Globus pallidus (tissue), 1 donor: ENCODE data around the gene SKI.

ENCODE experiments used
- DNase-seq: peaks from one replicate; pipeline ENCODE4 v3.0.0-alpha.2; 2015; ENCODE audit warnings: low spot score

SKI gene

GRCh38 chr1:2194319-2194897, 33.7 kb upstream of the SKI start, which contains the start of gene FAAP20:
FAAP20 (minus strand) TSS chr1:2194772; CDS start chr1:2194749, 23 bp downstream.
- DNase-seq = peak; percentile 63

GRCh38 chr1:2194898-2195673, 33.0 kb upstream of the SKI start:
- DNase-seq = peak; percentile 85

- DNase-seq = no peak
These were observed 32.3 kb upstream of the SKI start for GRCh38 chr1:2195785-2196184.

- no peak for DNase-seq
These were observed 31.0 kb upstream of the SKI start for GRCh38 chr1:2196901-2197638.

- no peak for DNase-seq
These were observed 30.4 kb upstream of the SKI start for GRCh38 chr1:2197707-2198165.

GRCh38 chr1:2198571-2198970, 29.5 kb upstream of the SKI start:
- no peak for DNase-seq

GRCh38 chr1:2199042-2199810, 28.9 kb upstream of the SKI start:
- DNase-seq = peak; percentile 63

- no peak for DNase-seq
These were observed 27.7 kb upstream of the SKI start for GRCh38 chr1:2200308-2200943.

- DNase-seq = no peak
These were observed 27.1 kb upstream of the SKI start for GRCh38 chr1:2201062-2201461.

GRCh38 chr1:2202008-2202575, 26.0 kb upstream of the SKI start:
- no peak for DNase-seq

- DNase-seq = no peak
These were observed 25.1 kb upstream of the SKI start for GRCh38 chr1:2202843-2203601.

- DNase-seq = no peak
These were observed 24.3 kb upstream of the SKI start for GRCh38 chr1:2203671-2204414.

GRCh38 chr1:2204415-2205190, 23.5 kb upstream of the SKI start:
- no peak for DNase-seq

GRCh38 chr1:2205191-2205952, 22.7 kb upstream of the SKI start:
- DNase-seq = peak; percentile 96

GRCh38 chr1:2206813-2207487, 21.2 kb upstream of the SKI start:
- no peak for DNase-seq

GRCh38 chr1:2208309-2209239, 19.5 kb upstream of the SKI start:
- no peak for DNase-seq
